ENCODE measurements around the gene ZCCHC13. TPM values are rescaled to one million over a fixed set of nuclear protein-coding genes. Genes with fewer than 3 reads are reported as not detected.
A peak's percentile ranks its signal among the peaks of the same experiment; 100 is the strongest.
"Not testable (repeated sequence)": the region's sequence is repeated elsewhere in the genome, so short reads cannot be mapped to it uniquely, and the experiment has no call there.

ZCCHC13 gene
- polyA plus RNA-seq (2013, experiment 1 of 2), result not detected
- not detected for polyA plus RNA-seq (2013, experiment 2 of 2)

DNA sequence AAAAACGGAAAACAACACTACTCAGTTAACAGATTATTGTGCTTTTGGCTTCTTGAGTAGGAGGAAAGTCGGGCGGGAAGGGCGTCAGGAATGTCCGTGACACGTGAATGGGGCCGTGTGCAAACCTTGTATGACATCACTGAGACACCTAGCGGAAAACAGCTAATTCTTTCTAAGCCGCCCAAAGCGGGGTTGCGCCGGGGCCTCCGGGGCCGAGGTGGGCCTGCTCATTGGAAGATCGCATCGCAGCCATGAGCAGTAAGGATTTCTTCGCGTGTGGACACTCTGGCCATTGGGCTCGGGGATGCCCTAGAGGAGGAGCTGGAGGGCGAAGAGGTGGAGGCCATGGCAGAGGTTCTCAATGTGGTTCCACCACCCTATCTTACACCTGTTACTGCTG, at the start of gene ZCCHC13:
TSS of gene ZCCHC13 (plus strand) at position 165 of the 400 bp plus-strand sequence. CDS start at position 252, 87 bp downstream.
- H2AFZ ChIP-seq (ENCODE audit: low read length), result no peak within 1 kb of the TSS
- H3K79me1 ChIP-seq (ENCODE audit: low read depth, low read length), result no peaks in the 10 kb centered on the region
- H3K9ac ChIP-seq (ENCODE audit: low read depth, low read length, poor library complexity), result no peak within 1 kb of the TSS
- no peak within 1 kb of the TSS for H4K8ac ChIP-seq (ENCODE audit: low read depth, low read length)
- H2AK5ac ChIP-seq (ENCODE audit: low read depth, low read length), result no peak within 1 kb of the TSS
- no peak within 1 kb of the TSS for H3K23ac ChIP-seq (ENCODE audit: low read depth, low read length, poor library complexity)
- no peak within 1 kb of the TSS for H4K91ac ChIP-seq (ENCODE audit: low read depth, low read length, poor library complexity)
- no peaks in the 10 kb centered on the region for H3K36me3 ChIP-seq (replicated peaks in 1 of 2; ENCODE audit: control insufficient read depth in 2 of 2, insufficient read depth in 2 of 2, low read length in 2 of 2)
- H3K27ac ChIP-seq (replicated peaks; ENCODE audit: low read length), result no peak within 1 kb of the TSS
- H3K14ac ChIP-seq (ENCODE audit: low read length), result peak within 1 kb of the TSS; percentile 21
- no peak within 1 kb of the TSS for H3K18ac ChIP-seq (ENCODE audit: low read length)
- no peak within 1 kb of the TSS for H2BK15ac ChIP-seq (ENCODE audit: low read length)
- no peak within 1 kb of the TSS for H3K4me3 ChIP-seq (ENCODE audit: low read length in 2 of 2)
- no peak within 1 kb of the TSS for H2BK12ac ChIP-seq (ENCODE audit: low read length)
- H2BK5ac ChIP-seq (ENCODE audit: low read length), result no peak within 1 kb of the TSS
- no peak within 1 kb of the TSS for H2BK120ac ChIP-seq (ENCODE audit: low read depth, low read length)
- H3K4me1 ChIP-seq (ENCODE audit: control insufficient read depth in 2 of 2, insufficient read depth in 1 of 2, low read depth in 1 of 2, low read length in 2 of 2), result no peaks in the 10 kb centered on the region
- H3K27me3 ChIP-seq (ENCODE audit: control insufficient read depth in 3 of 3, insufficient read depth in 3 of 3, low read depth in 1 of 3, low read length in 3 of 3), result peaks cover 0 to 10% (median 0%) of the 10 kb centered on the region in 3 experiments
- no CpG with 5 or more reads among the region's 20 CpGs for WGBS, 2 donors (ENCODE audit: extremely low coverage in 2 of 2, insufficient read length in 2 of 2, insufficient replicate concordance in 1 of 2)
- no peak for DNase-seq (ENCODE audit: low spot score)
- H3K4me2 ChIP-seq (ENCODE audit: insufficient read depth, low read length, poor library complexity, severe bottlenecking), result no peak within 1 kb of the TSS
- no peaks in the 10 kb centered on the region for H3K9me3 ChIP-seq (replicated peaks in 1 of 2; ENCODE audit: control insufficient read depth in 2 of 2, insufficient read depth in 1 of 2, low read depth in 1 of 2, low read length in 2 of 2)
- no peak within 1 kb of the TSS for H3K4ac ChIP-seq (ENCODE audit: low read length)

DNA sequence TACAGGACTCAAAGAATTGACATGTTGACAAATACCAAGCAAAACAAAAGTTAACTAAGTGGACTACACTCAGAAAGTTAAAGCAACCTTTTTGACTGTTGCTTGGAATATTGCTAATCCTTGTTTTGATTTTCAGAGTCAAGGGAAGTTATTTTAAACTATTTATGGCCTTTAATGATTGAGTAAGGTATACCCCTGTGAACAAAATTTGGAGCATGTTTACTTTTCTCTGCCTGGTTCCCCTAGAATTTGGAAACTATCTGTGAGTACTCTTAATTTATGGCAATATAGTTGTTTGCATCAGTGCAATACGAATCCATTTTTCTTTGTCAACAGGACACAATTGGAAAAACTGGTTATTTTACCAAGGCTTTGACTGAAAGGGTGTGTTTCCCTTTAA, 45.9 kb upstream of the ZCCHC13 start:
- not testable (repeated sequence) for H3K23ac ChIP-seq (ENCODE audit: low read depth, low read length, poor library complexity); H2BK15ac ChIP-seq (ENCODE audit: low read length); DNase-seq (ENCODE audit: low spot score); H3K4me3 ChIP-seq (ENCODE audit: low read length in 2 of 2); H3K27ac ChIP-seq (replicated peaks; ENCODE audit: low read length); H2AFZ ChIP-seq (ENCODE audit: low read length); H3K4me2 ChIP-seq (ENCODE audit: insufficient read depth, low read length, poor library complexity, severe bottlenecking); H4K91ac ChIP-seq (ENCODE audit: low read depth, low read length, poor library complexity); H2AK5ac ChIP-seq (ENCODE audit: low read depth, low read length); H3K27me3 ChIP-seq (ENCODE audit: control insufficient read depth in 3 of 3, insufficient read depth in 3 of 3, low read depth in 1 of 3, low read length in 3 of 3); H3K79me1 ChIP-seq (ENCODE audit: low read depth, low read length); H3K9ac ChIP-seq (ENCODE audit: low read depth, low read length, poor library complexity); H3K4me1 ChIP-seq (ENCODE audit: control insufficient read depth in 2 of 2, insufficient read depth in 1 of 2, low read depth in 1 of 2, low read length in 2 of 2); H2BK120ac ChIP-seq (ENCODE audit: low read depth, low read length); H2BK5ac ChIP-seq (ENCODE audit: low read length); H3K4ac ChIP-seq (ENCODE audit: low read length); H4K8ac ChIP-seq (ENCODE audit: low read depth, low read length); H2BK12ac ChIP-seq (ENCODE audit: low read length); H3K18ac ChIP-seq (ENCODE audit: low read length); H3K14ac ChIP-seq (ENCODE audit: low read length)
- no CpG with 5 or more reads among the region's 1 CpG for WGBS, 2 donors (ENCODE audit: extremely low coverage in 2 of 2, insufficient read length in 2 of 2, insufficient replicate concordance in 1 of 2)
- peaks cover 9 to 89% of the 10 kb centered on the region in 2 donors for H3K36me3 ChIP-seq (replicated peaks in 1 of 2; ENCODE audit: control insufficient read depth in 2 of 2, insufficient read depth in 2 of 2, low read length in 2 of 2)
- peaks cover 0 to 23% of the 10 kb centered on the region in 2 donors for H3K9me3 ChIP-seq (replicated peaks in 1 of 2; ENCODE audit: control insufficient read depth in 2 of 2, insufficient read depth in 1 of 2, low read depth in 1 of 2, low read length in 2 of 2)

DNA sequence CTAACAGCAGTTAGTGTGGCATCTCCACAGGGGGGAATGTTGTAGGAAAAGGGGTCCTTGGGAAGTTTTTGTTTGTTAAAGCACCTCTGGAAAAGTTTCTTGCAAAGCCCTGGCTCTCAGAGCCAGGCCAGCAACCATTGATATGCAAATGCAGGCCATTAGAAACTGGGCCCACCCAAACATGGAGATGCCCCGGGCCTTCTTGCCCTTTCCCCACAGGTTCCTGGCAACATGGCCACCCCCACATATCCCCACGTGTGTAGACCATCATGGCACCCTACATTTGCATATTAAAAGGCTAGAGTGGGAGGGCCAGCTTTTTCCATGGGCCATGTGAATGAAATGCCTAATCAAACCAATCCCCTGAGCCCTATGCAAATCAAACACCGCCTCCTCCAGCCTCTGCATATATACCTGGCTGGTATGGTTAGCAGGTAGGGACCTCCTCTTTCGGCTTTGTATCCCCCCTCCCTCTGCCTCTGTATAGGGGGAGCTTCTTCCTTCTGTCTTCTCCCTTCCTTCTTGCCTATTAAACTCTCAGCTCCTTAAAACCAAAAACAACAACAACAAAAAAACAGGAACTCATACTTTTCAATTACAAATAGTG, 44.0 kb upstream of the ZCCHC13 start:
- Histone ChIP-seq H3K27me3 (ENCODE audit: control insufficient read depth in 3 of 3, insufficient read depth in 3 of 3, low read depth in 1 of 3, low read length in 3 of 3) (no peaks in the 10 kb centered on the region), H3K27ac (replicated peaks; ENCODE audit: low read length) (no peak overlapping the region), H3K9me3 (replicated peaks in 1 of 2; ENCODE audit: control insufficient read depth in 2 of 2, insufficient read depth in 1 of 2, low read depth in 1 of 2, low read length in 2 of 2) (peaks cover 0 to 23% of the 10 kb centered on the region in 2 donors), H3K23ac (ENCODE audit: low read depth, low read length, poor library complexity) (no peak overlapping the region), H3K18ac (ENCODE audit: low read length) (no peak overlapping the region), H2BK15ac (ENCODE audit: low read length) (no peak overlapping the region), H3K79me1 (ENCODE audit: low read depth, low read length) (no peaks in the 10 kb centered on the region), H2BK12ac (ENCODE audit: low read length) (no peak overlapping the region), H4K91ac (ENCODE audit: low read depth, low read length, poor library complexity) (no peak overlapping the region), H4K8ac (ENCODE audit: low read depth, low read length) (no peak overlapping the region), H2BK5ac (ENCODE audit: low read length) (no peak overlapping the region), H2AFZ (ENCODE audit: low read length) (no peak overlapping the region), H2AK5ac (ENCODE audit: low read depth, low read length) (no peak overlapping the region), H3K4me3 (ENCODE audit: low read length in 2 of 2) (no peak overlapping the region), H3K4me2 (ENCODE audit: insufficient read depth, low read length, poor library complexity, severe bottlenecking) (no peak overlapping the region), H3K36me3 (replicated peaks in 1 of 2; ENCODE audit: control insufficient read depth in 2 of 2, insufficient read depth in 2 of 2, low read length in 2 of 2) (peaks cover 9 to 83% of the 10 kb centered on the region in 2 donors), H3K4me1 (ENCODE audit: control insufficient read depth in 2 of 2, insufficient read depth in 1 of 2, low read depth in 1 of 2, low read length in 2 of 2) (no peaks in the 10 kb centered on the region), H3K4ac (ENCODE audit: low read length) (no peak overlapping the region), H3K9ac (ENCODE audit: low read depth, low read length, poor library complexity) (no peak overlapping the region), H3K14ac (ENCODE audit: low read length) (no peak overlapping the region), H2BK120ac (ENCODE audit: low read depth, low read length) (no peak overlapping the region)
- DNase-seq (ENCODE audit: low spot score), result no peak
- no CpG with 5 or more reads among the region's 4 CpGs for WGBS, 2 donors (ENCODE audit: extremely low coverage in 2 of 2, insufficient read length in 2 of 2, insufficient replicate concordance in 1 of 2)

DNA sequence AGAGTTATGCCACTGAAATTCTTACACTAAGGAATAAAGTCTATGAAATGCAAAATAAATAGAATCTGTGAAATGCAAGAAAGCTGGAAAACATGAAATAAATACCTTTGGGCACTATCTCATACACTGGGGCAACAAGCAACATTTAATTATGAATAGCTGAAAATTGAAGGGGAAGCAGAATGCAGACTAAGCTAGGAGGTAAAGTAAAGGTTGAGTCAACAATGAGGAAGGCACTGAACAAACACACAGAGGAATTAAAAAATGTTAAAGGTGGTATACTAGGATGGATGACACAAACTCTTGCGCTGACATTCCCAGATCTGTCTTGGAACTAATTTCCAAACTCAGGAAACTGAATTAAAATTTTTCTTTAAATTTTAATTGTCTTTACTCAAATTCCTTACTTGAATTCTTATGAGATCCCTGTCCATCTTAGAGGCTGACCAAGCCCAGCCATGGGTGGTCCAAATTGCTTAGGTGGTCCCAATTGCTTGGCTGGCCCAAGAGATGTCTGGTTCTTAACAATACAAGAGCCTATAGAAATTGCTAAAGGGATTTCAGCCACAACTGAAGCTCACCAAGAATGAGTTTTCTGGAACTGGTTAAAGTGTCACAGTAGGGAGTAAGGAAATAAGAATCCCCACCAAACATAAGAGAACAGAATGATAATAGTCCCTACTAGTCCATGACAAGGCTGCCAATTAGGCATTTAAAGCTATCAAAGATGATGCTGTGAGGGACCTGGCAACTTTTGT, 41.3 kb upstream of the ZCCHC13 start:
- Histone ChIP-seq H2BK120ac (ENCODE audit: low read depth, low read length) (no peak overlapping the region), H3K27me3 (ENCODE audit: control insufficient read depth in 3 of 3, insufficient read depth in 3 of 3, low read depth in 1 of 3, low read length in 3 of 3) (no peaks in the 10 kb centered on the region), H3K4me2 (ENCODE audit: insufficient read depth, low read length, poor library complexity, severe bottlenecking) (no peak overlapping the region), H3K4me1 (ENCODE audit: control insufficient read depth in 2 of 2, insufficient read depth in 1 of 2, low read depth in 1 of 2, low read length in 2 of 2) (no peaks in the 10 kb centered on the region), H3K27ac (replicated peaks; ENCODE audit: low read length) (no peak overlapping the region), H2AK5ac (ENCODE audit: low read depth, low read length) (no peak overlapping the region), H2BK15ac (ENCODE audit: low read length) (no peak overlapping the region), H3K23ac (ENCODE audit: low read depth, low read length, poor library complexity) (no peak overlapping the region), H3K36me3 (replicated peaks in 1 of 2; ENCODE audit: control insufficient read depth in 2 of 2, insufficient read depth in 2 of 2, low read length in 2 of 2) (peaks cover 9 to 65% of the 10 kb centered on the region in 2 donors), H2AFZ (ENCODE audit: low read length) (no peak overlapping the region), H4K8ac (ENCODE audit: low read depth, low read length) (no peak overlapping the region), H3K14ac (ENCODE audit: low read length) (no peak overlapping the region), H3K9ac (ENCODE audit: low read depth, low read length, poor library complexity) (no peak overlapping the region), H3K18ac (ENCODE audit: low read length) (no peak overlapping the region), H3K9me3 (replicated peaks in 1 of 2; ENCODE audit: control insufficient read depth in 2 of 2, insufficient read depth in 1 of 2, low read depth in 1 of 2, low read length in 2 of 2) (peaks cover 0 to 22% of the 10 kb centered on the region in 2 donors), H3K4ac (ENCODE audit: low read length) (no peak overlapping the region), H2BK12ac (ENCODE audit: low read length) (no peak overlapping the region), H2BK5ac (ENCODE audit: low read length) (no peak overlapping the region), H3K79me1 (ENCODE audit: low read depth, low read length) (no peaks in the 10 kb centered on the region), H3K4me3 (ENCODE audit: low read length in 2 of 2) (no peak overlapping the region), H4K91ac (ENCODE audit: low read depth, low read length, poor library complexity) (no peak overlapping the region)
- no CpG with 5 or more reads among the region's 1 CpG for WGBS, 2 donors (ENCODE audit: extremely low coverage in 2 of 2, insufficient read length in 2 of 2, insufficient replicate concordance in 1 of 2)
- DNase-seq (ENCODE audit: low spot score), result no peak

Measured in neuronal stem cell (in vitro differentiated cells).